Neuronal stem cell (in vitro differentiated cells): ENCODE results near the gene OSTM1.

Experiments used
- DNase-seq: peaks from one replicate; pipeline ENCODE4 v3.0.0-alpha.2; 2013; ENCODE audit warnings: low spot score
- H2AFZ ChIP-seq: one replicate; pipeline ENCODE4 v1.6.1; 2013; ENCODE audit warnings: mild to moderate bottlenecking, low read length, inconsistent platforms
- H2AK5ac ChIP-seq: 2 replicates; pipeline ENCODE4 v1.6.1; 2013; ENCODE audit warnings: low read depth, mild to moderate bottlenecking, inconsistent platforms, low read length, moderate library complexity, mixed read lengths
- H2BK120ac ChIP-seq: 2 replicates; pipeline ENCODE4 v1.6.1; 2013; ENCODE audit warnings: low read depth, mild to moderate bottlenecking, inconsistent platforms, low read length, moderate library complexity, mixed read lengths
- H2BK12ac ChIP-seq: one replicate; pipeline ENCODE4 v1.6.1; 2013; ENCODE audit warnings: low read length, inconsistent platforms
- H2BK15ac ChIP-seq: 2 replicates; pipeline ENCODE4 v1.6.1; 2013; ENCODE audit warnings: mild to moderate bottlenecking, low read length, inconsistent platforms, mixed read lengths
- H2BK5ac ChIP-seq: one replicate; pipeline ENCODE4 v1.6.1; 2013; ENCODE audit warnings: inconsistent platforms, mild to moderate bottlenecking, low read length, moderate library complexity
- H3K14ac ChIP-seq: one replicate; pipeline ENCODE4 v1.6.1; 2013; ENCODE audit warnings: low read length, inconsistent platforms
- H3K18ac ChIP-seq: 2 replicates; pipeline ENCODE4 v1.6.1; 2013; ENCODE audit warnings: low read length, inconsistent platforms
- H3K23ac ChIP-seq: 2 replicates; pipeline ENCODE4 v1.6.1; 2013; ENCODE audit warnings: low read depth, mild to moderate bottlenecking, mixed read lengths, low read length, inconsistent platforms; ENCODE audit not compliant: poor library complexity
- H3K27ac ChIP-seq: replicated peaks from 3 replicates; pipeline ENCODE4 v1.5.1; 2013; ENCODE audit warnings: low read length, inconsistent platforms
- H3K27me3 ChIP-seq, 3 experiments: 2 replicates each; pipeline ENCODE4 v1.6.1; 2013; ENCODE audit warnings: low read length in 3 of 3, mild to moderate bottlenecking in 2 of 3, inconsistent platforms in 1 of 3, low read depth in 1 of 3, mixed read lengths in 1 of 3, moderate library complexity in 1 of 3; ENCODE audit not compliant: control insufficient read depth in 3 of 3, insufficient read depth in 3 of 3
- H3K36me3 ChIP-seq, 2 donors: replicated peaks in 1 of 2; 2 replicates each; pipeline ENCODE4 v1.6.1; 2013; ENCODE audit warnings: low read length in 2 of 2; ENCODE audit not compliant: control insufficient read depth in 2 of 2, insufficient read depth in 2 of 2
- H3K4ac ChIP-seq: 2 replicates; pipeline ENCODE4 v1.6.1; 2013; ENCODE audit warnings: inconsistent platforms, mild to moderate bottlenecking, low read length, moderate library complexity
- H3K4me1 ChIP-seq, 2 donors: 1 replicate in 1 of 2; 2 replicates in 1 of 2; pipeline ENCODE4 v1.6.1; 2013; ENCODE audit warnings: low read length in 2 of 2, low read depth in 1 of 2; ENCODE audit not compliant: control insufficient read depth in 2 of 2, insufficient read depth in 1 of 2
- H3K4me2 ChIP-seq: one replicate; pipeline ENCODE4 v1.6.1; 2013; ENCODE audit warnings: mild to moderate bottlenecking, low read length, inconsistent platforms; ENCODE audit not compliant: insufficient read depth, poor library complexity, severe bottlenecking
- H3K4me3 ChIP-seq, 2 donors: 2 replicates each; pipeline ENCODE4 v1.5.1; 2013; ENCODE audit warnings: low read length in 2 of 2, mild to moderate bottlenecking in 2 of 2, inconsistent platforms in 1 of 2, moderate library complexity in 1 of 2
- H3K79me1 ChIP-seq: one replicate; pipeline ENCODE4 v1.6.1; 2013; ENCODE audit warnings: low read depth, mild to moderate bottlenecking, inconsistent platforms, low read length, moderate library complexity
- H3K9ac ChIP-seq: one replicate; pipeline ENCODE4 v1.6.1; 2013; ENCODE audit warnings: mild to moderate bottlenecking, low read depth, low read length, inconsistent platforms; ENCODE audit not compliant: poor library complexity
- H3K9me3 ChIP-seq, 2 donors: replicated peaks in 1 of 2; 2 replicates each; pipeline versions ENCODE3 to v1.6.1; 2013; ENCODE audit warnings: low read length in 2 of 2, mild to moderate bottlenecking in 2 of 2, inconsistent platforms in 1 of 2, low read depth in 1 of 2, mixed read lengths in 1 of 2, moderate library complexity in 1 of 2; ENCODE audit not compliant: control insufficient read depth in 2 of 2, insufficient read depth in 1 of 2
- H4K8ac ChIP-seq: one replicate; pipeline ENCODE4 v1.6.1; 2013; ENCODE audit warnings: low read depth, mild to moderate bottlenecking, inconsistent platforms, low read length, moderate library complexity
- H4K91ac ChIP-seq: one replicate; pipeline ENCODE4 v1.6.1; 2013; ENCODE audit warnings: low read length, low read depth, mild to moderate bottlenecking, inconsistent platforms; ENCODE audit not compliant: poor library complexity
- WGBS, 2 donors: extraction: QIAGEN DNeasy Blood & Tissue Kit; methylation state at CpG; one replicate each; pipeline ENCODE4 v1.1.7; 2013; ENCODE audit warnings: missing lambda C conversion rate in 2 of 2, mixed read lengths in 1 of 2; ENCODE audit not compliant: insufficient read length in 2 of 2, insufficient replicate concordance in 1 of 2; ENCODE audit errors: extremely low coverage in 2 of 2; 5-methylcytosine and 5-hydroxymethylcytosine counted together

OSTM1 gene

GRCh38 chr6:108106694-108107093, 32.2 kb upstream of the OSTM1 start:
- no peak overlapping the region for H2AK5ac ChIP-seq
- H4K91ac ChIP-seq = no peak overlapping the region
- H2BK12ac ChIP-seq = no peak overlapping the region
- no peak overlapping the region for H3K9ac ChIP-seq
- peaks cover 0 to 46% (median 2%) of the 10 kb centered on the region in 3 experiments for H3K27me3 ChIP-seq
- no peak overlapping the region for H3K4ac ChIP-seq
- WGBS, 2 donors = no CpG with 5 or more reads among the region's 1 CpG
- H3K4me3 ChIP-seq = no peak overlapping the region
- H3K4me2 ChIP-seq = no peak overlapping the region
- peak overlapping the region; percentile 64 for H3K18ac ChIP-seq
- H3K4me1 ChIP-seq = no peaks in the 10 kb centered on the region
- H2BK5ac ChIP-seq = no peak overlapping the region
- no peak overlapping the region for H3K27ac ChIP-seq
- peak overlapping the region; percentile 64 for H2AFZ ChIP-seq
- no peaks in the 10 kb centered on the region for H3K9me3 ChIP-seq
- DNase-seq = no peak
- H4K8ac ChIP-seq = no peak overlapping the region
- H3K79me1 ChIP-seq = no peaks in the 10 kb centered on the region
- no peak overlapping the region for H2BK15ac ChIP-seq
- no peak overlapping the region for H3K23ac ChIP-seq
- no peaks in the 10 kb centered on the region for H3K36me3 ChIP-seq
- no peak overlapping the region for H2BK120ac ChIP-seq
- no peak overlapping the region for H3K14ac ChIP-seq

GRCh38 chr6:108106261-108106660, 31.7 kb upstream of the OSTM1 start:
- Histone ChIP-seq H3K9ac (no peak overlapping the region), H4K91ac (no peak overlapping the region), H3K36me3 (no peaks in the 10 kb centered on the region), H2AFZ (peak overlapping the region; percentile 64), H3K27me3 (peaks cover 0 to 43% (median under 1%) of the 10 kb centered on the region in 3 experiments), H3K27ac (no peak overlapping the region), H3K18ac (no peak overlapping the region), H3K9me3 (no peaks in the 10 kb centered on the region), H3K4ac (no peak overlapping the region), H2BK120ac (no peak overlapping the region), H2AK5ac (no peak overlapping the region), H2BK15ac (no peak overlapping the region), H2BK5ac (no peak overlapping the region), H3K14ac (no peak overlapping the region), H3K4me2 (no peak overlapping the region), H3K4me3 (no peak overlapping the region), H3K4me1 (no peaks in the 10 kb centered on the region), H3K23ac (no peak overlapping the region), H4K8ac (no peak overlapping the region), H2BK12ac (no peak overlapping the region), H3K79me1 (no peaks in the 10 kb centered on the region)
- no CpG with 5 or more reads among the region's 5 CpGs for WGBS, 2 donors
- DNase-seq = no peak

DNA sequence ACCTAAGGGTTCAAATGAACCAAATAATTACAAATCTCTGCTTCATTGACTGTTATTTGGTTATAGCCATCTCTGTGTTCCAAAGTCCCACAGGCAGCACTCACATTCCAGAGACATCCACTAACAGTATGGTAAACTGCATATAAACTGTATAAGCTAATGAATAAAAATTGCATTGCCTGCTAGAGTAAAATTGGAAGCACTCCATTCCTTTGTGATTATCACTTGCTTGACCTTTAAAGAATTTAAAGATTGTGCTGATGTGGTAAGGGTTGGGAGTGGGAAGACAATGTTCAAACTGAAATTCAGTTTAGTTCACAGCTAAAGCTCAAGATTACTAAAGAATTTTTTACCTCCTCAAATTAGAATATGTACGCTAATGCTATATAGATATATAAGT, 31.0 kb upstream of the OSTM1 start:
- Histone ChIP-seq H3K9ac (no peak overlapping the region), H3K9me3 (no peaks in the 10 kb centered on the region), H3K18ac (no peak overlapping the region), H3K4me1 (no peaks in the 10 kb centered on the region), H3K23ac (no peak overlapping the region), H3K27ac (no peak overlapping the region), H2AK5ac (no peak overlapping the region), H3K79me1 (no peaks in the 10 kb centered on the region), H3K4ac (no peak overlapping the region), H2BK120ac (no peak overlapping the region), H2BK12ac (no peak overlapping the region), H3K27me3 (peaks cover 0 to 42% (median 0%) of the 10 kb centered on the region in 3 experiments), H3K4me3 (no peak overlapping the region), H2BK15ac (no peak overlapping the region), H3K36me3 (no peaks in the 10 kb centered on the region), H4K91ac (no peak overlapping the region), H3K14ac (no peak overlapping the region), H4K8ac (no peak overlapping the region), H2BK5ac (no peak overlapping the region), H2AFZ (no peak overlapping the region), H3K4me2 (no peak overlapping the region)
- no CpG with 5 or more reads among the region's 1 CpG for WGBS, 2 donors
- no peak for DNase-seq

DNA sequence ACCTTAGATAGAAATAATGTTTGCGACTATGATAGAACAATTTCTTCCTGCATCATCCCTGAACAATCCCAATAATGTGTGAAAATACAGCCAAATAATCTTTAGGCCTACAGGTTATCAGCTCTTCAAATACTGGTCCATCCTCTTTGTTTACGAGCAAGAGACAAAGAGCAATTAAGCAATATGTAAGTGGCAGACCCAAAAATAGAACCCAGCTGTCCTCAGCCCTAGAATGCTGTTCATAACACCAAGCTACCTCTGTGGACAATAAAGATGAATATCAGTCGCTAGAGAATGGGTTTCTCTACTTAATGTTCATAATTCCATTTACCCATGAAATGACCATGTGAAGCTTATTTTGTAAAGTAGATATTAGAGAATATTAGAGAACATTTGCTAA, 28.4 kb upstream of the OSTM1 start:
- H2BK12ac ChIP-seq = no peak overlapping the region
- no peak overlapping the region for H2AK5ac ChIP-seq
- H3K9me3 ChIP-seq = no peaks in the 10 kb centered on the region
- no peak overlapping the region for H2BK120ac ChIP-seq
- no CpG with 5 or more reads among the region's 3 CpGs for WGBS, 2 donors
- no peak overlapping the region for H3K4ac ChIP-seq
- no peak for DNase-seq
- H3K4me1 ChIP-seq = no peaks in the 10 kb centered on the region
- H3K14ac ChIP-seq = no peak overlapping the region
- no peaks in the 10 kb centered on the region for H3K79me1 ChIP-seq
- peaks cover 0 to 38% (median 0%) of the 10 kb centered on the region in 3 experiments for H3K27me3 ChIP-seq
- H3K23ac ChIP-seq = no peak overlapping the region
- H3K18ac ChIP-seq = no peak overlapping the region
- no peak overlapping the region for H3K27ac ChIP-seq
- no peak overlapping the region for H2BK5ac ChIP-seq
- H3K4me2 ChIP-seq = no peak overlapping the region
- H3K4me3 ChIP-seq = no peak overlapping the region
- H3K36me3 ChIP-seq = no peaks in the 10 kb centered on the region
- H2AFZ ChIP-seq = no peak overlapping the region
- no peak overlapping the region for H2BK15ac ChIP-seq
- H4K91ac ChIP-seq = no peak overlapping the region
- no peak overlapping the region for H3K9ac ChIP-seq
- H4K8ac ChIP-seq = no peak overlapping the region
